OCI-M2 (cell line): Measurements from ENCODE around the gene GGTLC2.
"Not testable (repeated sequence)": the region's sequence is repeated elsewhere in the genome, so short reads cannot be mapped to it uniquely, and the experiment has no call there.

ENCODE experiments used
- DNase-seq: peaks from one replicate; lab custom pipeline; 2025; ENCODE audit not compliant: unreplicated experiment; lab: John Stamatoyannopoulos, UW

GGTLC2 gene

DNA sequence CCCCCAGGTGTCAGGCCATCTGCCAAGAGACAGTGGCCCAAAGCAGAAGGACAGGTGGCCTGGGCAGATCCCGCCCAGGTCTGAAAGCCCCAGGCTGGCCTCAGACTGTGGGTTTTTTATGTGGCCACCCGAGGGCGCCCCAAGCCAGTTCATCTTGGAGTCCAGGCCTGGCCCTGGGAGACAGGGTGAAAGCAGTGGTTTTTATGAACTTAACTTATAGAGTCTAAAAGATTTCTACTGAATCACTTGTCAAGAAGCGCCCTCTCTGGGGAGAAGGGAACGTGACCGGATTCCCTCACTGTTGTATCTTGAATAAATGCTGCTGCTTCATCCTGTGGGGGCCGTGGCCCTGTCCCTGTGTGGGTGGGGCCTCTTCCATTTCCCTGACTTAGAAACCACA, 8.2 kb upstream of the GGTLC2 start:
- not testable (repeated sequence) for DNase-seq

DNA sequence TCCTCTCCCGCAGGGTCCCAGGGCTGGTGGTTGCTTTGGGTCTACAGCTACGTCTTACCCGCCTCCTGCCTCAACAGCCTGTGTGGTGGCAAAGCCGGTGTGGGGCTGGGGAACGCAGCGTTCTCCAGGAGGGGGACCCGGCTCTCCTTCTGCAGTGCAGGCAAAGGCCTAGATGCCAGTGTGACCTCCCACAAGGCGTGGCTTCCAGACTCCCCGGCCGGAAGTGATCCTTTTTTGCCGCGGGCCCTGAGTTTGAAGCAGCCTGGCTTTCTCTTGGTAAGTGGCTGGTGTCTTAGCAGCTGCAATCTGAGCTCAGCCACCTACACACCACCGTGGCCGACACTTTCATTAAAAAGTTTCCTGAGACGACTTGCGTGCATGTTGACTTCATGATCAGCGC, 6.1 kb upstream of the GGTLC2 start:
- DNase-seq: not testable (repeated sequence)

GRCh38 chr22:22642255-22642654, 2.2 kb upstream of the GGTLC2 start:
- not testable (repeated sequence) for DNase-seq

DNA sequence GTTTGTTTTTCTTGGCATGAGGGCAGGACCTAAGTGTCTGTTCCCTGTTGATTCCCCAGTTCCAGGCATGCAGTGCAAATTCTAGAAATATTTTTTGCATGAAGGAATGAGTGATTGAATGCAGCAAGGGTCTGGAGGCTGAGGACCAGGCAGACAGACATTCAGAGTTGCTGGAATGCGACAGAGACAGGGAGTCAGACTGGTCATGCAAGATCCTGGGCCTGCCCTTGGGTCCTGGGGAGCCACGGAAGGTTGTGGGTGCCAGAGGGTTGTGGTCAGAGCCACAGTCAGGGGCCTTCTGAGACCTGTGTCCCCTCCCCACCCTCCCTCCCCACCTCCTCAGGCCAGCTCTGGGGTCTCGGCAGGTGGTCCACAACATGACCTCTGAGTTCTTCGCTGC, 1.6 kb downstream of the GGTLC2 start:
- not testable (repeated sequence) for DNase-seq

GRCh38 chr22:22647952-22648351, 3.5 kb downstream of the GGTLC2 start:
- DNase-seq: not testable (repeated sequence)

GRCh38 chr22:22648863-22649536, 4.6 kb downstream of the GGTLC2 start:
- DNase-seq: not testable (repeated sequence)

- not testable (repeated sequence) for DNase-seq
Measured at GRCh38 chr22:22649761-22650160, 5.3 kb downstream of the GGTLC2 start.

DNA sequence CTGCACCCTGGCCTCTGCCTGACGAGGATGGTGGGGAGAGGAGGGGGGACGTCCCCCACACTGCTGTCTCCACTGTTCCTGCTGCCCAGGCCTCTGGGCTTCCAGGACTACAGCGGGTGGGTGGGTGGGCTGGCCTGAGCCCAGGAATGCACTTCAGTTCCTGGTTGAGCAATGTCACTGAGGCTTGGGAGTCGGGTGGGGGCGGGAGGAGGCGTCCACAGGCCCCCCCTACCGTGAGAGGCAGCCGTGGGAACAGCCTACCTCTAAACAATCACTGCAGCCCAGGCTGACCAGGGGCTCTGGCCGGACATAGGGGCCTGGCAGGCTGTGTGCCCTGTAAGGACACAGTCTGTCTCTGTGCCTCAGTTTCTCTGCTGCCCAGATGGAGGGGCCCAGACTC, 6.0 kb downstream of the GGTLC2 start:
- DNase-seq: not testable (repeated sequence)

DNA sequence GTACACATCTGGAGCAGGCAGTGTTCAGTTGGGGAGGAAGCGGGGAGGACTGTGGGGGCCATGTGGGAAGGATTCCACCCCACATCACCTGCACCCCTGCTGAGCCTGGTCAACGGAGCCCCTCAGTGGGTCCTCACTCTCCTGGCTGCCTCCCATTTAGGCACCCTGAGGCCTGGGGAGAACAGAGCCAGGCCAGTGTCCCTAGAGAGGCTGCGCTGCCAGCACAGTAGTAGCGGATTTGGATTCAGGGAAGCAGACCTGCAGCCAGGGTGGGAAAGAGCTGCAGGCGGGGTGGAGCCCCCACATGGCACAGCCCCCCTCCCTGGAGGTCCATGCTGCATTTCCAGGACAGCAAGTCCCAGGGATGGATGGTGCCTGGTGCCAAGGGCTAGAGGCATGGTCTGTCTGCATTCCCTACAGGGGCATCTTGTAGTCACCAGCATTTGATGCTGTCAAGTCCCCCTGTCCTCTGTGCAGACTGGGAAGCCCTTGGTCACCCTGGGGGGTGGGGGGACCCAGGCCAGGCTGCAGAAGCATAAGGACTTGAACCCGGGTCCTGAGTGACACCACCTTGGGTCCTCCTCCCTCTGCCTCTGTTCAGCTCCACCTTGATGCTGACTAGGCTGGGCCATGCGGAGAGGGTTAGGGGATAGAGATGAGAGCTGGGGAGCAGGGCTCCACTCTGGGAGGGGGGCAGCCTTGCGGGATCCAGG, 6.5 kb downstream of the GGTLC2 start:
- DNase-seq: not testable (repeated sequence)

DNA sequence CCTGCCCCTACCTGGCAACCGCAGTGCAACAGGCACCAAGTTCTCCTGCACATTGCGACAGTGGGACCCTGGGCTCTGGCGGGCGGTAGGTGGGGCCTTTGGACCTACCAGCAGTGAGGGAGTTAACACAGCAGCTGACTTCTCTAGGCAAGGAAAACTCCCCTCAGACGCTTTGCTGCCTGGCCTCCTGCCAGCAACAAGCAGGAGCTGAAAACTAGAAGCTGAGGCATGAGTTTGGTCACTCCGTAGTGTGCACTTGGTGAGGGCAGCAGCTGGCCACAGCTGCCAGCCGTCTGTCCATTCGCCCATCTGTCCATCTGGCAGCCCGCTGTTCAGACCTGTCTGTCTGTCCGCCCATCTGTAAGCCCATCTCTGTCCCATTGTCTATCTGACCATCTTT, 7.2 kb downstream of the GGTLC2 start:
- DNase-seq: not testable (repeated sequence)

GRCh38 chr22:22652102-22652501, 7.7 kb downstream of the GGTLC2 start:
- not testable (repeated sequence) for DNase-seq

DNA sequence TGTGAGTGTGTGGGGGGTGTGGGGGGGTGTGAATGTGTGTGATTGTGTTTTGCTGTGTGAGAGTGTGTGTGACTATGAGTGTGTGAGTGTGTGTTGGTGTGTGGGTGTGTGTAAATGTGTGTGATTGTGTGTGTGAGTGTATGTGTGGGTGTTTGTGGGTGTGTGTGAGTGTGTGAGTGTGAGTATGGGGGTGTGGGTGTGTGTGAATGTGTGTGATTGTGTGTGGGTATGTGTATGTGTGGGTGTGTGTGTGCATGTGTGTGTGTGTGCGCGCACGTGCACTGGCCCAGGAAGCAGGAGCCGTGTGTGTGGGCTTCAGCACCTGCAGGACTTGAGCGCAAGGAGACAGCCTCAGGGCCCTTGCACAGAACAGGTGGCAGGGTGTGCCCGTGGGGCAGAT, 8.2 kb downstream of the GGTLC2 start:
- not testable (repeated sequence) for DNase-seq

GRCh38 chr22:22653677-22654381, 9.4 kb downstream of the GGTLC2 start:
- not testable (repeated sequence) for DNase-seq

DNA sequence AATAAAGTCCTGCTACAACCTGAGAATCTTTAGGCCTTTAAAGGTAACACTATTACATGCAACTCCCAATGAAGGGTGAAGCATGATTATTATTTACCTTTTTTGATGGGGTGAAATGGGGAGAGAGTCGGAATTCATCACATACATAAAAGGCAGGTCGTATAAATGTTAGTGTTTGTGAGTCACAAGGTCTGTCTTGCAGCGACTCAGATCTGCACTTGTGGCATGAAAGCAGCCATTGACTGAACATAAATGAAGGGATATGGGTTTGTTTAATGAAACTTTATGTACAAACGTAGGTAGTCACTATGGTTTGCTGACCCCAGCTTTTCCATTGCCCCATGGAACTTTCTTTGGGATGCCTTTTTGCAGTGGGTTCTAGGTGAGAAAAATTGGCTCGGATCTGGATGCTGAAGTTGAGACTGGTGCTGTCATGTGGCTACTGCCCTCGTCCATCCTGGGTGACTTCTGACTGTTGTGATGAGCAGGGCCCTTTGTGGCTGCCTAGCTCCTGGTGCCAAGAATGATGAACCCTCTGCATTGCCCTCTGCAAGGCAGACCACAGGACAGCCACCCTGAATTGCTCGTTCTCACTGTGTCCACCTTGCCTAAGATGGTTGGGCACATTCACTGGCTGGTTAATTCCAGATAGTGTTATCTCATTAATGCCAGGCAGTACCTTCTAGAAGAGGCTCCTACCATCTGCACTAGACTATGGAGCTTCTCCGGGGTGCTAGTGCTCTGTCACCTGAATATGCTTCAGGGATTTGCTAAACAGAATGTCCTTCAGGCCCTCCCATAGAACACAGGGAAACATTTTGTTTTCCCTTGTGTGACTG, 11.3 kb downstream of the GGTLC2 start:
- DNase-seq: no peak

- DNase-seq: no peak
Measured at GRCh38 chr22:22657712-22658111, 13.3 kb downstream of the GGTLC2 start.

- DNase-seq: no peak
Measured at GRCh38 chr22:22661275-22661674, 16.9 kb downstream of the GGTLC2 start.

- no peak for DNase-seq
Measured at GRCh38 chr22:22662095-22662494, 17.7 kb downstream of the GGTLC2 start.

- no peak for DNase-seq
Measured at GRCh38 chr22:22663861-22664800, 19.7 kb downstream of the GGTLC2 start.

GRCh38 chr22:22666307-22667091, 22.1 kb downstream of the GGTLC2 start:
- DNase-seq: no peak
